ENCODE measurements around the gene TRMT5. TPM values are rescaled to one million over a fixed set of nuclear protein-coding genes. Genes with fewer than 3 reads are reported as not detected.

TRMT5 gene
- total RNA-seq, 2 experiments from 2014 or later: 7.0 to 14.5 TPM

GRCh38 chr14:60974090-60974651, 6.7 kb downstream of the TRMT5 start:
- no peaks in the 10 kb centered on the region for H3K9me2 ChIP-seq (ENCODE audit: insufficient read depth, low read length)
- DNase-seq (ENCODE audit: low spot score): no peak
- H3K4me1 ChIP-seq (ENCODE audit: insufficient read depth, low read length, poor library complexity, severe bottlenecking): peaks cover 9% of the 10 kb centered on the region
- H3K79me2 ChIP-seq (ENCODE audit: insufficient read depth, low read depth, low read length): peaks cover 6% of the 10 kb centered on the region; the same call in 1 of the 2 replicates
- no peaks in the 10 kb centered on the region for H4K20me1 ChIP-seq (ENCODE audit: insufficient read depth, low read length)
- ChIA-PET CTCF (ENCODE audit: unreplicated experiment) (no interaction called here), POLR2A (no interaction called here)
- H3K36me3 ChIP-seq (ENCODE audit: insufficient read depth, low read length): peaks cover 57% of the 10 kb centered on the region
- H3K4me3 ChIP-seq (ENCODE audit: low read depth, low read length, poor library complexity, severe bottlenecking): no peak overlapping the region
- no peak overlapping the region for H3K27ac ChIP-seq (ENCODE audit: low read depth, low read length, poor library complexity, severe bottlenecking)
- H3K4me2 ChIP-seq (ENCODE audit: low read length): no peak overlapping the region
- no peaks in the 10 kb centered on the region for H3K9me3 ChIP-seq (ENCODE audit: low read length)
- intact Hi-C loops (cut with micrococcal nuclease; ENCODE audit: unreplicated experiment): no loop called here
- no peak overlapping the region for H2AFZ ChIP-seq (ENCODE audit: low read length)
- BruUV-seq (replicated peaks): no TSS peak
- TF ChIP-seq EZH2phosphoT487 (IDR thresholded peaks at IDR 0.05; ENCODE audit: borderline replicate concordance, low read depth, low read length): no peak
- TF ChIP-seq, protein P1, sequence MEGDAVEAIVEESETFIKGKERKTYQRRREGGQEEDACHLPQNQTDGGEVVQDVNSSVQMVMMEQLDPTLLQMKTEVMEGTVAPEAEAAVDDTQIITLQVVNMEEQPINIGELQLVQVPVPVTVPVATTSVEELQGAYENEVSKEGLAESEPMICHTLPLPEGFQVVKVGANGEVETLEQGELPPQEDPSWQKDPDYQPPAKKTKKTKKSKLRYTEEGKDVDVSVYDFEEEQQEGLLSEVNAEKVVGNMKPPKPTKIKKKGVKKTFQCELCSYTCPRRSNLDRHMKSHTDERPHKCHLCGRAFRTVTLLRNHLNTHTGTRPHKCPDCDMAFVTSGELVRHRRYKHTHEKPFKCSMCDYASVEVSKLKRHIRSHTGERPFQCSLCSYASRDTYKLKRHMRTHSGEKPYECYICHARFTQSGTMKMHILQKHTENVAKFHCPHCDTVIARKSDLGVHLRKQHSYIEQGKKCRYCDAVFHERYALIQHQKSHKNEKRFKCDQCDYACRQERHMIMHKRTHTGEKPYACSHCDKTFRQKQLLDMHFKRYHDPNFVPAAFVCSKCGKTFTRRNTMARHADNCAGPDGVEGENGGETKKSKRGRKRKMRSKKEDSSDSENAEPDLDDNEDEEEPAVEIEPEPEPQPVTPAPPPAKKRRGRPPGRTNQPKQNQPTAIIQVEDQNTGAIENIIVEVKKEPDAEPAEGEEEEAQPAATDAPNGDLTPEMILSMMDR (conservative IDR thresholded peaks at IDR 0.05; ENCODE audit: low read length): no peak

- no peak for DNase-seq (ENCODE audit: low spot score)
- Histone ChIP-seq H3K4me1 (ENCODE audit: insufficient read depth, low read length, poor library complexity, severe bottlenecking) (no peaks in the 10 kb centered on the region), H2AFZ (ENCODE audit: low read length) (no peak overlapping the region), H3K9me2 (ENCODE audit: insufficient read depth, low read length) (no peaks in the 10 kb centered on the region), H3K79me2 (ENCODE audit: insufficient read depth, low read depth, low read length) (peaks cover 4% of the 10 kb centered on the region; the same call in 1 of the 2 replicates), H3K4me3 (ENCODE audit: low read depth, low read length, poor library complexity, severe bottlenecking) (no peak overlapping the region), H4K20me1 (ENCODE audit: insufficient read depth, low read length) (no peaks in the 10 kb centered on the region), H3K27ac (ENCODE audit: low read depth, low read length, poor library complexity, severe bottlenecking) (no peak overlapping the region), H3K4me2 (ENCODE audit: low read length) (no peak overlapping the region), H3K36me3 (ENCODE audit: insufficient read depth, low read length) (peaks cover 57% of the 10 kb centered on the region), H3K9me3 (ENCODE audit: low read length) (no peaks in the 10 kb centered on the region)
- ChIA-PET POLR2A (no interaction called here), CTCF (ENCODE audit: unreplicated experiment) (no interaction called here)
- TF ChIP-seq, protein P1 (conservative IDR thresholded peaks at IDR 0.05; ENCODE audit: low read length): no peak
- no peak for TF ChIP-seq EZH2phosphoT487 (IDR thresholded peaks at IDR 0.05; ENCODE audit: borderline replicate concordance, low read depth, low read length)
- BruUV-seq (replicated peaks): no TSS peak
- intact Hi-C loops (cut with micrococcal nuclease; ENCODE audit: unreplicated experiment): no loop called here
Measured at GRCh38 chr14:60973070-60973469, 7.8 kb downstream of the TRMT5 start.

- CTCF ChIA-PET (ENCODE audit: unreplicated experiment): no interaction called here
- DNase-seq (ENCODE audit: low spot score): no peak
- no peaks in the 10 kb centered on the region for H3K79me2 ChIP-seq (ENCODE audit: insufficient read depth, low read depth, low read length)
- no peak overlapping the region for H3K4me2 ChIP-seq (ENCODE audit: low read length)
- intact Hi-C loops (cut with micrococcal nuclease; ENCODE audit: unreplicated experiment): no loop called here
- H3K36me3 ChIP-seq (ENCODE audit: insufficient read depth, low read length): peaks cover 50% of the 10 kb centered on the region
- no peak overlapping the region for H3K4me3 ChIP-seq (ENCODE audit: low read depth, low read length, poor library complexity, severe bottlenecking)
- H3K9me2 ChIP-seq (ENCODE audit: insufficient read depth, low read length): no peaks in the 10 kb centered on the region
- TF ChIP-seq, protein P1 (conservative IDR thresholded peaks at IDR 0.05; ENCODE audit: low read length): no peak
- no peaks in the 10 kb centered on the region for H3K9me3 ChIP-seq (ENCODE audit: low read length)
- POLR2A ChIA-PET: interaction anchor here (0.8 kb wide), 1 partner anchor 11 kb away, joined by 3 read pairs; no protein-coding TSS in a partner anchor
- H3K4me1 ChIP-seq (ENCODE audit: insufficient read depth, low read length, poor library complexity, severe bottlenecking): no peaks in the 10 kb centered on the region
- H2AFZ ChIP-seq (ENCODE audit: low read length): no peak overlapping the region
- no peak overlapping the region for H3K27ac ChIP-seq (ENCODE audit: low read depth, low read length, poor library complexity, severe bottlenecking)
- BruUV-seq (replicated peaks): no TSS peak
- no peaks in the 10 kb centered on the region for H4K20me1 ChIP-seq (ENCODE audit: insufficient read depth, low read length)
Measured at GRCh38 chr14:60972295-60972694, 8.6 kb downstream of the TRMT5 start.
